ENCODE data around the gene MAST4.

MAST4 gene

GRCh38 chr5:67009028-67009427 lies 412.8 kb downstream of the MAST4 start:
- peaks cover 16% of the 10 kb centered on the region; the same call in 1 of the 2 replicates for H3K27me3 ChIP-seq (ENCODE audit: low read depth, low read length)
- no peak overlapping the region for H3K27ac ChIP-seq (ENCODE audit: low read length)
- H3K4me1 ChIP-seq (ENCODE audit: low read length): peaks cover 5% of the 10 kb centered on the region; the same call in 1 of the 2 replicates
- no peak overlapping the region for H3K9ac ChIP-seq (ENCODE audit: low read length)
- no peak overlapping the region for H2AFZ ChIP-seq (ENCODE audit: low read depth, low read length)
- no peaks in the 10 kb centered on the region for H3K9me3 ChIP-seq (ENCODE audit: insufficient read depth, low read length)
- no peaks in the 10 kb centered on the region for H4K20me1 ChIP-seq (ENCODE audit: insufficient read depth, low read length)
- TF ChIP-seq EZH2phosphoT487 (IDR thresholded peaks at IDR 0.05; ENCODE audit: low read depth) (no peak), CTCF (IDR thresholded peaks at IDR 0.05; ENCODE audit: low read depth, low read length) (no peak)
- H3K79me2 ChIP-seq (ENCODE audit: low read length): no peaks in the 10 kb centered on the region
- no peaks in the 10 kb centered on the region for H3K36me3 ChIP-seq (replicated peaks; ENCODE audit: low read depth, low read length)
- no peak overlapping the region for H3K4me3 ChIP-seq (ENCODE audit: low read length)
- no peak overlapping the region for H3K4me2 ChIP-seq (ENCODE audit: low read length)

- no peak overlapping the region for H3K27ac ChIP-seq (ENCODE audit: low read length)
- no peaks in the 10 kb centered on the region for H4K20me1 ChIP-seq (ENCODE audit: insufficient read depth, low read length)
- H3K27me3 ChIP-seq (ENCODE audit: low read depth, low read length): peaks cover 9% of the 10 kb centered on the region; the same call in 1 of the 2 replicates
- H3K9me3 ChIP-seq (ENCODE audit: insufficient read depth, low read length): no peaks in the 10 kb centered on the region
- no peaks in the 10 kb centered on the region for H3K4me1 ChIP-seq (ENCODE audit: low read length)
- no peaks in the 10 kb centered on the region for H3K79me2 ChIP-seq (ENCODE audit: low read length)
- H3K4me3 ChIP-seq (ENCODE audit: low read length): no peak overlapping the region
- H2AFZ ChIP-seq (ENCODE audit: low read depth, low read length): no peak overlapping the region
- no peak overlapping the region for H3K9ac ChIP-seq (ENCODE audit: low read length)
- H3K36me3 ChIP-seq (replicated peaks; ENCODE audit: low read depth, low read length): no peaks in the 10 kb centered on the region
- TF ChIP-seq CTCF (IDR thresholded peaks at IDR 0.05; ENCODE audit: low read depth, low read length) (no peak), EZH2phosphoT487 (IDR thresholded peaks at IDR 0.05; ENCODE audit: low read depth) (no peak)
- H3K4me2 ChIP-seq (ENCODE audit: low read length): no peak overlapping the region
These were observed 414.7 kb downstream of the MAST4 start for GRCh38 chr5:67010684-67011409.

GRCh38 chr5:67011422-67011821 lies 415.2 kb downstream of the MAST4 start:
- Histone ChIP-seq H2AFZ (ENCODE audit: low read depth, low read length) (no peak overlapping the region), H3K36me3 (replicated peaks; ENCODE audit: low read depth, low read length) (no peaks in the 10 kb centered on the region), H3K4me1 (ENCODE audit: low read length) (no peaks in the 10 kb centered on the region), H3K79me2 (ENCODE audit: low read length) (no peaks in the 10 kb centered on the region), H3K4me2 (ENCODE audit: low read length) (no peak overlapping the region), H4K20me1 (ENCODE audit: insufficient read depth, low read length) (no peaks in the 10 kb centered on the region), H3K27ac (ENCODE audit: low read length) (no peak overlapping the region), H3K27me3 (ENCODE audit: low read depth, low read length) (0 out of 2 replicates have a peak, but pooled peaks cover 5% of the 10 kb centered on the region), H3K9ac (ENCODE audit: low read length) (no peak overlapping the region), H3K9me3 (ENCODE audit: insufficient read depth, low read length) (no peaks in the 10 kb centered on the region), H3K4me3 (ENCODE audit: low read length) (no peak overlapping the region)
- TF ChIP-seq EZH2phosphoT487 (IDR thresholded peaks at IDR 0.05; ENCODE audit: low read depth) (no peak), CTCF (IDR thresholded peaks at IDR 0.05; ENCODE audit: low read depth, low read length) (no peak)

GRCh38 chr5:67012171-67012570 lies 416.0 kb downstream of the MAST4 start:
- H3K4me2 ChIP-seq (ENCODE audit: low read length): no peak overlapping the region
- H3K27ac ChIP-seq (ENCODE audit: low read length): no peak overlapping the region
- no peaks in the 10 kb centered on the region for H3K4me1 ChIP-seq (ENCODE audit: low read length)

More at GRCh38 chr5:67012171-67012570, 416.0 kb downstream of the MAST4 start:
- Histone ChIP-seq H3K4me3 (ENCODE audit: low read length) (no peak overlapping the region), H3K9me3 (ENCODE audit: insufficient read depth, low read length) (no peaks in the 10 kb centered on the region), H3K79me2 (ENCODE audit: low read length) (no peaks in the 10 kb centered on the region), H3K9ac (ENCODE audit: low read length) (no peak overlapping the region), H3K27me3 (ENCODE audit: low read depth, low read length) (no peaks in the 10 kb centered on the region), H2AFZ (ENCODE audit: low read depth, low read length) (no peak overlapping the region), H3K36me3 (replicated peaks; ENCODE audit: low read depth, low read length) (no peaks in the 10 kb centered on the region), H4K20me1 (ENCODE audit: insufficient read depth, low read length) (no peaks in the 10 kb centered on the region)
- TF ChIP-seq EZH2phosphoT487 (IDR thresholded peaks at IDR 0.05; ENCODE audit: low read depth) (no peak), CTCF (IDR thresholded peaks at IDR 0.05; ENCODE audit: low read depth, low read length) (no peak)

All from OCI-LY3 (cell line).